Stimulated activated CD8-positive, alpha-beta memory T cell treated with anti-CD3 and anti-CD28 coated beads, Interleukin-15, amount 100 ng/mL, for 4 hours (primary cell): ENCODE data around the gene USP6NL.
"Not testable (repeated sequence)": the region's sequence is repeated elsewhere in the genome, so short reads cannot be mapped to it uniquely, and the experiment has no call there.

ENCODE experiments used
- DNase-seq, 2 donors: peaks; one replicate each; pipeline ENCODE4 v3.0.0-alpha.2; 2020; ENCODE audit warnings: low read depth in 2 of 2

Gene USP6NL

DNA sequence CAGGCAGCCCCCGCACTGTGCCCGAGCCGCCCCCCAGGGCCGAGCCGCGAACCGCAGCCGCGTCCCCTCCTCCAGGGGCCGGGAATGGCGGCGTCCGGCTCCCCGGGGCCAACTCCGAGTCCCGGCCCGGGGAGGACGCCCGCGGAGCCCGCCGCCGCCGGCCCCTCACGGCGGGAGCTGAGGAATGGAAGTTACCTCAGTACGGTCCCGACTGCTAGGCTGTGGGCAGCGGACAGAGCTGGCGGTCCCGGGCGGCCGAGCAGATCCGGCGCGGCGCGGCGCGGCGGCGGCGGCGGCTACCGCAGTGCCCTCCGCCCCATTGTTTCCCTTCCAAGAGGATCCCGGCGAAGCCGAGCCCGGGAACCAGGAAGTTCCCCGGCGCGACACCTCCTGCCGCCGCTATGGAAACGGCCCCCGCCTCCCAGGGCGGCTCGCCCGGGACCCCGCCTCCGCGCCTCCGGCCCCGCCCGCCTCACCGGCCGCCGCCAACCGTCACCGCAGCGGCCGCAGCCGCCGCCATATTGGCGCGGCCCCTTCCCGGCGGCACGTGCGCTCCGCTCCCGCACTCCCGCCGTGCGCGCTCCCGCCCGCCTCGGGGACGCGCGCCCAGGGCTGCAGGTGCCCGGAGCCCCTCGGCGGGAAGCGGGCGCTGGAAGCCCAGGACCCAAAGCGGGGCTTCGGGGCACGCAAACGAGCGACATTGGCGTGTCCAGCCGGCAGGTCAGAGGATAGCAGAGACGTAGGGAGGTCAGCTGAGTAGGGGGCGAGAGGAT is at the start of gene USP6NL:
USP6NL (minus strand) TSS at position 403 of the 773 bp plus-strand sequence. CDS start 14,016 bp downstream, outside the sequence.
- DNase-seq: peak; percentile 29 to 54

DNA sequence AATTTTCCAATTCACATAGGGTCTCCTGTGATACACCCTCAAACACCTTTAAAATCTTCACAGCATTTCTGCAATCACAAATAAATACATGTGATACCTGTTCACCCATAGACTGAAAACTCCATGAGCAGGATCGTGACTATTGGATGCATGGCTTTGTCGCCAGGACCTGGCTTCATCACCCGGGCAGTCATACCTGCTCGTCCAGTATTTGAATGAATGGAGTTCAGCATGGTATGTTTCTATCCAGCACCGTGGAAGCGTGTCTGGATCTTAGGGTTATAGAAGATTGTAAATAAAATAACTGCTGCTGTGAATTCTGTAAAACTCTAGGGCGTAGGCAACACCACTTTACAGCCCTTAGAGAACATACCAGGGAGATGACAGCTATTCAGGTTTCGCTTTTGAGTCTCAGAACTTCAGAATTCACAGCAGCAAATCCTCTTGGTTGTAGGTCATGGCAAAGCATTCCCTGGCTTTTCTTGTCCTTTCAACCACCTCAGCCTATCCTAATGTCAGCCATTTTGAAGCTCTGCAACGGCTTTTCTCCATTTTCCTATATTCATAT is 47.4 kb upstream of the USP6NL start:
- no peak for DNase-seq

DNA sequence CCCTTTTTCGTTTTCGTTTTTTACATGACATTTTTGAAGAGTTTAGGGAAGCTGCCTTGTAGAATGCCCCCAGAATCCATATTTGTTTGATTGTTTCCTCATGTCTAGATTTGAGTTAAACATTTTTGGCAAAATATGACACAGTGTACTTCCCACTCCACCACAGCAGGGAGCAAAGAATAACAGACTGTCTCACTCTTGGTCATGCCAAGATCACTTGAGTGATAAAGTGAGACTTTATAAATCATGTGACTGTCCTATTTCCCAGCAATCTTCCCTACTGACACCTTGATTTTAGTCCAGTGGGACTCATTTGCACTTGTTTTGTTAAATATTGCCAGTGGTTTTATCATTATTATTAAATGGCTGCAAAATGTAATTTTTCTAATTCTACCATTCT is 44.4 kb upstream of the USP6NL start:
- DNase-seq: no peak

DNA sequence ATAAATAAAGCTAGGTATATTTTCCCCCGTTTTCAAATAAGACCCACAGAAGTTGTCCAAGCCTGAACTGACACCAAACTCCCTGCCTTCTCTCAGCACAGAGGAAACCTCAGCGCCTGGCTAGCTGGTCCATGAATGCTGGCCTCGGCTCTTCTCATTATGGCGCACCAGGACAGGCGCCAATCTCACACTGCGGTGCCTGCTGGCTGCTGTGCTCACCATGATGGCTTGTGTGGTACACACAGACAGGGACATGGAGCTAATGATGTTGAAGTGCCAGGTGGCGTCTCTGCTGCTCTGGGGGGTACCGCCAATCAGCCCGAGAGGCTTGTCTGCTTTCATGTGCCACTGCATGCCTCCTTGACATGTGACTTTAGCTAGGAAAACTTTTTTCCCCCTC is 43.2 kb upstream of the USP6NL start:
- DNase-seq: no peak

DNA sequence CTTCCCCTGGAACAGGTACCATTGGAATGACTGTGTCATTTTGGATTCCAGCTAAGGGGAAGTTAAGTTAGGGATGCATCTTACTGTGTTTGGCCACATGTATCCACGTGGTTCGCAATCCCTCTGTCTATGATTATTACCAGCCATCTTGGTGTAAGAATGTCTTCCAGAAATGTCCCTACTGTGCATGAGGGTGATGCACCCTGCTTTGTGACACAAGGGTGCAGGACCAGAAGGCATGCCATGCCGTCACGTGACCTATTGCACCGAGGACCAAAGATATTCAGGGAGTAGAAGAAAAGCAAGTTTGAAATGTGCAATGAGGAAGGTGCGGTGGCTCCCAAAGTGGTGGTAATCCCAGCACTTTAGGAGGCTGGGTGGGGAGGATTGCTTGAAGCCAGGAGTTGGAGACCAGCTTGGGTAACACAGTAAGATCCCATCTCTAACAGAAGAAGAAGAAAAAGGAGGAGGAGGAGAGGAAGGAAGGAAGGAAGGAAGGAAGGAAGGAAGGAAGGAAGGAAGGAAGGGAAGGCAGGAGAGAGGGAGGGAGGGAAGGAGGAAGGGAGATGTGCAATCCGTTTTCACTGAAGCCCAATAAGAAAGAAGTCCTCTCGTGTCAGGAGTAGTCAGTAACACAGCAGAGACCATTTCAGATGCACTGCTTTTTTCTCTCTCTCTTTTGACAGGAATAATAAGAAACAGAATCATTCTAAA is 42.5 kb upstream of the USP6NL start:
- DNase-seq: no peak

DNA sequence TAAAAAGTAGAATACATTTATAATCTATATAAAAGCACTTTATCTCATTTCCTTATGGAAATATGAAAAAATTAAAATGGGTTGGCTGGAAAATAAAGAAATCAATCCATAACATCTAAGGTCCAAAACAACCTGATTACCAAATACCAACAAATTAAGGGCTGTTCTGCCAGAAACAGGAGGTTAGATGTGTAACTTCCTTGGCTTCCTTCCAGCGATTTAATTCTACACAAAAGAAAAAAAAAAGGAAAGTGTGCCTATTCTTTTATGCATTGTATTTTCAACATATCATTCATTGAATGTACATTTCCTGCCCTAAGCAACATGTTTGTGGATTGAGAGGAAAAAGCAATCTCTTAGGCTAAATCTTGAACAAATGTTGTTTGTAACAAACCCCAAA is 36.2 kb upstream of the USP6NL start:
- DNase-seq: no peak

DNA sequence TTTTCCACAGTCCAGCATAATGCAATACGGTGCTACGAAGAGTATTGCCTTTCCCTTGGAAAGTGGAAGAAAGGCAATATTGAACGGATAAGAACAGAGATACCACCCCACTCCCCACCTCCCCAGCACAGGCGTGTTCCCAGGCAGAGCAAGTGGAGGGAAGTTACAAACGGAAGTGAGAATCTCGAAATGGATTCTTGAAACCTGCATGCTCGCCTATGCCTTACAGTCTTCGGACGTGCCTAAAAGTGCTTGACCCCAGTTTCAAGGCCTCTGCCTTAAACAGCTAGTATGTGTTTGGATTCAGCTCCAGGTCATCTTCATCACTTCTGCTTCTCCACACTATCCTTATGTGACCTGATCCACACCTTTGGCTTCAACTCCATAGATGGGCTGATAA is 35.0 kb upstream of the USP6NL start:
- no peak for DNase-seq

DNA sequence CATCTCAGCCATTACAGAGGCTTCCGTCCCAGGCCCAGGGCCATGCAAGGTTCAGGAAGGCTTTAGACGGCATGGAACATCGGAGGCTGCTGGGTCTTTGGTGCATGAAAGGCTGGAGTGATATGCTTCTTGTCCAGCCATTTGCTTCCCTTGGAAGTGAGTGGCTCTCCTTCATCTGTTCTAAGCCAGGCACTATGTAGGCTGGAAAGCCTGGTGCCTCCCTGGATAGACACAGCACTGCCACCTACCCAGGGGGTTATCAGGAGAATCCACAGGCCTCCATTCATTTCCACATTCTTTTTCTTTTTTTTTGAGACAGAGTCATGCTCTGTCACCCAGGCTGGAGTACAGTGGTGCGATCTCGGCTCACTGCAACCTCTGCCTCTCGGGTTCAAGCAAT is 31.6 kb upstream of the USP6NL start:
- DNase-seq: no peak

DNA sequence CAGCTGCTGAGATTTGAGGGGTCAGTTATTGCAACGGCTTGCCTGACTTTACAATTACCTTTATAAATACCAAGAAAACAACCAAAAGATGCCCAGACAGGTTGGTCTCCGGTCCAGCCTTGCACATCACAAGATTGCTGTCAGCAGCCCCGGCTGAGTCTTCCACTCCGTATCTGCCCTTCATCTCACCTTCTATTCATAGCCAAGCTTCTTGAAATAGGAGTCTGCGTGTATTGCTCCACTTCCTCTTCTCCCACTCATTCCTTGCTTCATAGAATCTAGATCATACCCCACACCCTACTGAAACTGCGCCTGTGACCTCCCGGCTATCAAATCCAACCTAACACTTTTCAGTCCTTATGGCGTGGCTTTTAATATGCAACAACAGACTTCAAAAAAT is 31.1 kb upstream of the USP6NL start:
- no peak for DNase-seq

DNA sequence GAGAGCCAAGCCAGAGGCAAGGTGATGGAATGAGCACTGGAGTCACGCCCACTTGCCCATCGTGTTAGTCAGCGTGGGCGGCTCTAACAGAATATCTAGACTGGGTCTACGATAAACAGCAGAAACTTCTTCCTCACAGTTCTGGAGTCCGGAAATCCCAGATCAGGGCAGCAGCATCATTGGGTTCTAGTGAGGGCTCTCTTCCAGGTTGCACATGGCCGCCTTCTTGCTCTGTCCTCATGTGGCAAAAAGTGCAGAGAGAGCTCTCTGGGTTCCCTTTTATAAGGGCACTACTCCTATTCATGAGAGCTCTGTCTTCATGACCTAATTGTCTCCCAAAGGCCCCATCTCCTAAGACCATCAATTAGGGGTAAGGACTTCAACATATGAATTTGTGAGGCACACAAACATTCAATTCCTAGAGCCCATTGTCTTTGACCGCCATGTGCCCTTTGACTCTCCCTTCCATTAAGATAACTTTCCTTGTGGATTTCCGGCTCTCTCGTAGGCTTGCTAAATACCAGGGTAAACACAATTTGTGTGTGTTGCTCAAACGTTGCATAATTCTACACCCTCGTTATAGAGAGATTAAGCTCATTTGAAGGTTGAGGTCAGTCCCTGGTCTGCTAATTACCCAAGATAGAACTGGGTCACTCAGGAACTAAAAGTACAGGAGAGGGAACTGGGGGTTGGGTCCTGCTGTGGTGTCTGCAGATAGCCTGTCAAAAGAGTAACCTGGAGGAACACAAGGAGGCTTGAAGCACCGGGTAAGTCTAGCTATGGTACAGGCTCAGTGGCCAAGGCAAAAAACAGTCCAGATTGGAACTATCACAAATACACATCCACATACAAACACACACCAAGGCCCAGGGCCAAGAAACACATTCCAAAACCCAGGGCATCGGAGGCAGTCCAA is 28.7 kb upstream of the USP6NL start:
- no peak for DNase-seq

DNA sequence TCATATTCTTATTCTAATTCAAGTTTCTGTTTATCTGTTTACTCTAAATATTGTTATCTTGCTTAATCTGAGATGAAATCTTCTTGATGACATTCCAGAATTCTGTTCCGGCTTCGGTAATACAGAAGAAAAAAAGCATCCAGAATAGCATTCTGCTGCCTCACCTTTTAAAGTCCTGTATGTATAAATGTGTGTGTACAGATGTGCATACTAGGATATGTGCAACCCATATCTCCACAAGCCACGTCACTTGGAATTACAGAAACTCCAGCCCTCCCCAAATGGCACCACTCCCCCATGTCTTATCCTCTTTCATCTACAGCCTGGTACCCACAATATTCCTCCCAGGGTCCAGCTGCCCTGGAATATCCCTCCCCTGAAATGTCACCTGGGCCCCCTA is 27.9 kb upstream of the USP6NL start:
- no peak for DNase-seq

DNA sequence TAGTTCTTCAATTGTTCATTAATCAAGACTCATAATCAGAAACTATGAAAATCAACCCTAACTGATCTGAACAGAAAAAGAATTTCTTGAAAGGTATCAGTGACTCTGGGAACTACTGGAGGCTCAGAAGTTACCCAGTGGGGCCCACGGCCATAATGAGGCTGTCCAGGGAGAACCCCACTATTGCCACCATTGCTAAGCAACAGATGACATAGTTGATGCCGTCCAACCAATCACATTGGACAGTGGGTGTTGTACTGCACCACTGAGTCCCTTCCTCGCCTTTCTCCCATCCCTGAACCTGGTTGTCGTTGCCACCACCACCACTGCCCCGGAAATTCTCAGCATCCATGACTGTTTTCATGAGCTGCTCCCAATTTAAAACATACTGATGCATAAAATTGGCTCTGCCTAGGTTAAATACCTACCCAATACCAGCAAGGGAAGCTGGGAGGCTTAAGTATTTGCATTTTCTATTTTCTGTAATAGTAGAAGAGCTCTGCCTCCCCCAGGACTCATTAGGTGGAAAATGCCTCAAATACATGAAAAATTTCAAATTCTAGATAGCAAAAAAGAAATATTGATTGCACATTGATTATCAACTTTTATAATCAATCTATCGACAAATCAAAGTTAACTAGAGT is 26.7 kb upstream of the USP6NL start:
- no peak for DNase-seq

DNA sequence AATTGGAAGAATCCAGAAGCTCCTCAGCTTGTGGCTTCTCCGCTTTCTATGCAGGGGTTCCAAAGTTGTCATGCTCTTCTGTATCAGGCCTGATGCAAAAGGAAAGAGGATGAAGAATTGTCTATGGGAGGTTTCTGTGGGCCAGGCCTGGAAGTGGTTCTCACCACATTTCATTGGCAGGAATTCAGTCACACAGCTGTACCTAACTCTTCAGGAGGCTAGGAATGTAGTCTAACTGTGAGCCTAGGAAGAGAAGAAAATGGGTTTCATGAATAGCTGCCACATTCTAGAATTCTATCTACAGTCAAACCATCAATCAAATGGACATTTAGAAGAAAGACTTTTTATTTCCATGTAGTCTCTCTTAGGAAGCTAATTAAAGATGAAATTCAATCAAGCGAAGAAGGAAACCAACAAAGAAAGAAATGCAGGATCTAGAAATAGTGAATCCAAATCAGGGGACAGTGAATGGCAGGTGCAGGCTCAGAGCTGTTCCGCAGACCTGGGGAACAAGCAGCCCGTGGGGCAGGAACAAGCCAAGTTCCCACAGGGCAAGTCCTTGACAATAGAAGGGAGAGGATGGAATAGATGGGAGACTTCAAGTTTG is 25.4 kb upstream of the USP6NL start:
- DNase-seq: no peak

DNA sequence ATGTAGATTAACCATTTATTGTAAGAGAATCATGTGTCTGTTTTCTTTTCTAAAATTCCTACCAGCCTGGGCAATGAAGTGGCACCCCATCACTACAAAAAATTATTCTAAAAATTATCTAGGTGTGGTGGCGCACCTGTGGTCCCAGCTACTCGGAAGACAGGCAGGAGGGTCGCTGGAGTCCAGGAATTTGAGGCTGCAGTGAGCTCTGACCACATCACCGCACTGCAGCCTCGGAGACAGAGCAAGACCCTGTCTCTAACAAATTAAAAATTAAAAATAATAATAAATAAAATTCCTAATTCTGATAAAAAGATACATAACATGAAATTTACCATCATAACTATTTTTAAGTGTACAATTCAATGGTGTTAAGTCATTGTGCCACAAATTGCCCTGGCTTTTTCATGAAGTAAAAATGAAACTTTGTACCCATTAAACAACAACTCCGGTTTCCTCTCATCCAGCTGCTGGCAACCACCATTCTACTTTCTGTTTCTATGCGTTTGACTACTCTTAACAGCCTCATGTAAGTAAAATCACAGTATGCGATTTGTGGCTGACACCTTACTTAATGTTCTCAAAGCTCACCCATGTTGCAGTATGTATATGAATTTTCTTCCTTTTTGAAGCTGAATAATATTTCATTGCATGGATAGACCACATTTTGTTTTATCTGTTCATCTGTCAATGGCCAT is 20.6 kb upstream of the USP6NL start:
- no peak for DNase-seq

DNA sequence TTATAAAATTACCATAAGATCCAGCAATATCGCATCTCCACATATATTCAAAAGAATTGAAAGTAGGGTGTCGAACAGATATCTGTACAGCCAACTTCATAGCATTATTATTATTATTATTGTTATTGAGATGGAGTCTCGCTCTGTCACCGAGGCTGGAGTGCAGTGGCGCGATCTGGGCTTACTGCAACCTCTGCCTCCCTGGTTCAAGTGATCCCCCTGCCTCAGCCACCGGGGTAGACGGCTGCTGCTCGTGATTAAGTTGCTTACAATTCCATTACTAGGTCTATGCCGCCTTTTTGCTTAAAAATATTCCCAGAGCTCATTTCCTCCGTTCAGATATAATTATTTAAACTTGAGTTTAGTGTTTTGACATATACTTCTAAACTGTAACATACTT is 19.8 kb upstream of the USP6NL start:
- DNase-seq: no peak

DNA sequence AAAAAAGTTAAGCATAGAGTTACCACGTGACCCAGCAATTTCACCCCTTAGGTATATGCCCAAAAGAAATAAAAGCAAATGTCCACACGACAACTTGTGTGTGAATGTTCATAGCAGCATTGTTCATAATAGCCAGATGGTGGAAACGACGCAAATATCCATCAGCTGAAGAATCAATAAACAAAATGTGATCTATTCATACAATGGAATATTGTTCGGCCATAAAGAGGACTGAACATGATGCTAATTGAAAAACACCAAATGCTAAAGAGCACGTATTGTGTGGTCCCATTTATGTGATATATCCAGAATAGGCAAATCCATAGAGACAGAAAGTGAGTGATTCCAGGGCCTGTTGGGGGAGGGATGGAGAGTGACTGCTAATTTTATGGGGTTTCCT is 18.3 kb upstream of the USP6NL start:
- DNase-seq: no peak

DNA sequence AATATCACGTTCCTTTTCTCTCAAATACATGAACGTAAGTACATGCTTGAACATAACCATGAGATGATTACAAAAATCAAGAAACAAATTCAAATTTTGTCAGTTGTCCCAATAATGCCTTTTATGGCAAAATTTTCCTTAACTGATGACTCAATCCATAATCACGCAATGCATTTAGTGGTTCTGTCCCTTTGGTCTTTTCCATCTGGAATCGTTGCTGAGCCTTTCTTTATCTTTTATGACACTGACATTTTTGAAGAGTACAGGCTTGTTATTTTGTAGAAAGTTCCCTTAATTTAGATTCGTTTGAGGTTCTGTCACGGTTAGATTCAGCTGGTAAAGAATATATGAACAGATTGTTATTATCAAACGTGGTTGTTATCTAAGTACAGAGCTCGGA is 16.5 kb upstream of the USP6NL start:
- not testable (repeated sequence) for DNase-seq

DNA sequence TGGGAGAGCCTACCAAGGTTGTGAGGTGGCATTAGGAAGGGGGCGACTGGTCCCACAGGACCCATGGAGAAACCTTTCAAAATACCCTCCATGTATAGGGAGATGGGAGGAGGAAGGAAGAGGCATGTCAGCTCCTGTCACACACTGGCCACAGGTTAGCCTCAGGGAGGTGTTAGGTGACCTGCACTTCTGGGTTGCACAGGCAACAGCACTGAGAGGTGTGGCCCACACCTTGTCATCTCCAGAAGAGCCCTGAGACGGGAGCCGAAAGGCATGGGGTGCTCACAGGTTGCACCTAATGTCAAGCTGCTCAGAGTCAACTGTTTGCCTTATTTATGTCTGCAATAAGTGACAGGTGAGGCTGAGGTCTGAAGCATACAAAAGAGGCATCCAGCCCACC is 14.6 kb upstream of the USP6NL start:
- DNase-seq: no peak

DNA sequence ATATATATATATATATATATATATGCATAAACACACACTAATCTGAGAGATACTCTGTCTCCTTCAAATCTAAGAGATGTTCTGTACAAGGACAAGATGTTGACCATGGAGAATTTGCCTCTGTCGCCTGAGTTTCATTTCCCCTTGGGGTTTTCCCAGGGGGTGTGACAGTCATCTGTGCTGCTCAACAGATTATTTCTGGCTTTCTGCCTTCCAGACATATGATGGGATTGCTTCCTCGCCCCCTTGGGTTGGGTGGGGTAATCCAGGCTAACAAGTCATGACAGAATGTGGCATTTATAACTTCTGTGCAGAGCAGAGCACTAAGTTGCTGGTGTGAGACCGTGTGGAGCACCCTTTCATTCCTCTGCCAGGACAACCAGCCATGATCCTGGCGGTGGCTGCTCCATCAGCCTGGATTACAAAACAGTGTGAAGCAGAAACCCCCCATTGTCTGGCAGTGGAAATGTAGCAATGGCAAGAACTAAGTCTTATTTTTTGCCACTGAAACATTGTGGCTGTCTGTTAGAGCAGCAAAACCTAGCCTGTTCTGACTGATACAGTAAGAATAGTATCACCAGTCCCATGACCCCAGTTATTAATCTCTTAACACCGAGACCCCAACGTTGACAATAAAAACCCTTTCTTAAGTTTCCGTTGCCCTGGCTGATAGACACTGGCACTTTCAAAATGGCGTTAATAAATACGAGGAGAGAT is 13.7 kb upstream of the USP6NL start:
- DNase-seq: no peak

DNA sequence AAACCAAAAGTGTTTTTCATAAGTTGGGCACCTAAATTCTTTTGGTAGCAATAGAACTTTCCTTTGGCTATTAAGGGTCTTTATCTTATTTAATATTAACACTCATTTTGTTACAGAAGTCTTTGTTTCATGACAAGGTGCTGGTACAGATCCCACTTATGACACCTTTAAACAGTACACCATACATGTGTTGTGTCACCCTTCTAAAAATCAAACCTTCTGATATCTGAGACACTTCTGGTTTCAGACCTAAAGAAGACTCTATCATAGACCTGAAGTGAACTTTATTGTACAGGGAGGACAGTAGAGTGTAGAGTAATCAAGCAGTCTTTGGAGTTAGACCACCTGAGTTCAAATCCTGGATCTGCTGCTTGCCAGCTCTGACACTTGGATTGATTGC is 5.8 kb upstream of the USP6NL start:
- DNase-seq: no peak
